ENCODE data around the gene GRIA1. TPM values are rescaled to one million over a fixed set of nuclear protein-coding genes. Genes with fewer than 3 reads are reported as not detected.

The GRIA1 gene
- total RNA-seq, 1 experiment from 2014 or later, result not detected

GRCh38 chr5:153700940-153701339 is 210.5 kb downstream of the GRIA1 start:
- no peak overlapping the region for H3K27ac ChIP-seq (ENCODE audit: low read length)
- no peaks in the 10 kb centered on the region for H3K27me3 ChIP-seq (ENCODE audit: control insufficient read depth, insufficient read depth, low read length)
- in situ Hi-C loops (cut with HindIII; ENCODE audit: low pct_unique_long_range_greater_than_20kb, low sequenced_read_pairs) (no loop called here), intact Hi-C loops (cut with micrococcal nuclease; ENCODE audit: unreplicated experiment) (no loop called here)
- BruUV-seq (replicated peaks), result no TSS peak
- TF ChIP-seq, protein P1, sequence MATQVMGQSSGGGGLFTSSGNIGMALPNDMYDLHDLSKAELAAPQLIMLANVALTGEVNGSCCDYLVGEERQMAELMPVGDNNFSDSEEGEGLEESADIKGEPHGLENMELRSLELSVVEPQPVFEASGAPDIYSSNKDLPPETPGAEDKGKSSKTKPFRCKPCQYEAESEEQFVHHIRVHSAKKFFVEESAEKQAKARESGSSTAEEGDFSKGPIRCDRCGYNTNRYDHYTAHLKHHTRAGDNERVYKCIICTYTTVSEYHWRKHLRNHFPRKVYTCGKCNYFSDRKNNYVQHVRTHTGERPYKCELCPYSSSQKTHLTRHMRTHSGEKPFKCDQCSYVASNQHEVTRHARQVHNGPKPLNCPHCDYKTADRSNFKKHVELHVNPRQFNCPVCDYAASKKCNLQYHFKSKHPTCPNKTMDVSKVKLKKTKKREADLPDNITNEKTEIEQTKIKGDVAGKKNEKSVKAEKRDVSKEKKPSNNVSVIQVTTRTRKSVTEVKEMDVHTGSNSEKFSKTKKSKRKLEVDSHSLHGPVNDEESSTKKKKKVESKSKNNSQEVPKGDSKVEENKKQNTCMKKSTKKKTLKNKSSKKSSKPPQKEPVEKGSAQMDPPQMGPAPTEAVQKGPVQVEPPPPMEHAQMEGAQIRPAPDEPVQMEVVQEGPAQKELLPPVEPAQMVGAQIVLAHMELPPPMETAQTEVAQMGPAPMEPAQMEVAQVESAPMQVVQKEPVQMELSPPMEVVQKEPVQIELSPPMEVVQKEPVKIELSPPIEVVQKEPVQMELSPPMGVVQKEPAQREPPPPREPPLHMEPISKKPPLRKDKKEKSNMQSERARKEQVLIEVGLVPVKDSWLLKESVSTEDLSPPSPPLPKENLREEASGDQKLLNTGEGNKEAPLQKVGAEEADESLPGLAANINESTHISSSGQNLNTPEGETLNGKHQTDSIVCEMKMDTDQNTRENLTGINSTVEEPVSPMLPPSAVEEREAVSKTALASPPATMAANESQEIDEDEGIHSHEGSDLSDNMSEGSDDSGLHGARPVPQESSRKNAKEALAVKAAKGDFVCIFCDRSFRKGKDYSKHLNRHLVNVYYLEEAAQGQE (IDR thresholded peaks at IDR 0.05; ENCODE audit: insufficient read depth in 1 of 2, low read depth in 2 of 2, low read length in 1 of 2), result no peak
- no peak for TF ChIP-seq CTCF (IDR thresholded peaks at IDR 0.05)
- TF ChIP-seq TCF7L2 (IDR thresholded peaks at IDR 0.05; ENCODE audit: low read depth, low read length), result no peak
- H3K4me1 ChIP-seq (ENCODE audit: control insufficient read depth, insufficient read depth, low read length), result no peaks in the 10 kb centered on the region
- no peaks in the 10 kb centered on the region for H3K9me3 ChIP-seq (ENCODE audit: control insufficient read depth, insufficient read depth, low read depth, low read length)
- ATAC-seq (no peak), DNase-seq (ENCODE audit: low read depth, low spot score) (no peak)
- H3K36me3 ChIP-seq (ENCODE audit: control insufficient read depth, insufficient read depth, low read length), result no peaks in the 10 kb centered on the region
- POLR2A ChIA-PET, result no interaction called here
- CTCF ChIA-PET, result no interaction called here
- H3K4me3 ChIP-seq (ENCODE audit: low read depth in 2 of 2, low read length in 2 of 2), result no peak overlapping the region

DNA sequence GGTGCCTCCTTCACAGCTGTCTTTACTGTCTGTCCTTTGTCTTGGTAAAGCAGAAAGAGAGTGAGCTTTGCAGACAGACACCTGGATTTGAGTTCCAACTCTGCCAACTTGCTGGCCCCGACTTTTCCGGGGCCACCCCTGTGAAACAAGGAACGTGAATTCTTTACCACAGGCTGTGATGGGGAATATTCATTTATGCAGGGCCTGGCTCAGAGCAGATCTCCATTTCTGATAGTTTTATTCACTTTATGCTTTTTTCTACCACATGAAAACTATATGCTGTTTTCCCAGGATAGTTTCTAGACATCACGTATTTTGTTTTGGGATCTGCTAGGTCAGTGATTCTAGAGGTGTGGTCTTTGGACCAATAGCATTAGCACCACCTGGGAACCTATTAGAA is 211.8 kb downstream of the GRIA1 start:
- DNase-seq (ENCODE audit: low read depth, low spot score) (no peak), ATAC-seq (no peak)
- no peak overlapping the region for H3K27ac ChIP-seq (ENCODE audit: low read length)
- H3K27me3 ChIP-seq (ENCODE audit: control insufficient read depth, insufficient read depth, low read length), result no peaks in the 10 kb centered on the region
- in situ Hi-C loops (cut with HindIII; ENCODE audit: low pct_unique_long_range_greater_than_20kb, low sequenced_read_pairs) (no loop called here), intact Hi-C loops (cut with micrococcal nuclease; ENCODE audit: unreplicated experiment) (no loop called here)
- H3K36me3 ChIP-seq (ENCODE audit: control insufficient read depth, insufficient read depth, low read length), result no peaks in the 10 kb centered on the region
- TF ChIP-seq SIN3A (IDR thresholded peaks at IDR 0.05; ENCODE audit: borderline replicate concordance, insufficient read depth, low read depth, low read length), result no peak
- no peak for TF ChIP-seq TCF7L2 (IDR thresholded peaks at IDR 0.05; ENCODE audit: low read depth, low read length)
- no peak for TF ChIP-seq CTCF (IDR thresholded peaks at IDR 0.05)
- no peak for TF ChIP-seq POLR2AphosphoS5 (IDR thresholded peaks at IDR 0.05; ENCODE audit: low read depth, low read length)
- TF ChIP-seq, protein P1 (IDR thresholded peaks at IDR 0.05; ENCODE audit: insufficient read depth in 1 of 2, low read depth in 2 of 2, low read length in 1 of 2), result no peak
- CTCF ChIA-PET, result no interaction called here
- BruUV-seq (replicated peaks), result no TSS peak
- no peaks in the 10 kb centered on the region for H3K9me3 ChIP-seq (ENCODE audit: control insufficient read depth, insufficient read depth, low read depth, low read length)
- no peak overlapping the region for H3K4me3 ChIP-seq (ENCODE audit: low read depth in 2 of 2, low read length in 2 of 2)
- POLR2A ChIA-PET, result no interaction called here
- no peaks in the 10 kb centered on the region for H3K4me1 ChIP-seq (ENCODE audit: control insufficient read depth, insufficient read depth, low read length)
